ENCODE results near the gene SEC22C.
"Not testable (repeated sequence)": the region's sequence is repeated elsewhere in the genome, so short reads cannot be mapped to it uniquely, and the experiment has no call there.

Gene SEC22C

GRCh38 chr3:42579346-42579745 lies 2.4 kb downstream of the SEC22C start:
- not testable (repeated sequence) for DNase-seq

- no peak for DNase-seq
These were observed 3.7 kb downstream of the SEC22C start for GRCh38 chr3:42578054-42578453.

- DNase-seq = no peak
These were observed 6.5 kb downstream of the SEC22C start for GRCh38 chr3:42575137-42575741.

GRCh38 chr3:42572278-42572677 lies 9.5 kb downstream of the SEC22C start:
- DNase-seq = peak; percentile 40 to 53 (median 48)

- no peak for DNase-seq
These were observed 12.1 kb downstream of the SEC22C start for GRCh38 chr3:42569593-42570142.

GRCh38 chr3:42562047-42562907 lies 19.5 kb downstream of the SEC22C start:
- no peak for DNase-seq

GRCh38 chr3:42557854-42558253 lies 23.9 kb downstream of the SEC22C start:
- no peak for DNase-seq

- peak in 1 of 4 experiments; percentile 17 for DNase-seq
These were observed 24.9 kb downstream of the SEC22C start for GRCh38 chr3:42556817-42557216.

GRCh38 chr3:42556089-42556632 lies 25.6 kb downstream of the SEC22C start:
- DNase-seq = no peak

- DNase-seq = no peak
These were observed 28.9 kb downstream of the SEC22C start for GRCh38 chr3:42552830-42553229.

GRCh38 chr3:42550250-42550649 lies 31.5 kb downstream of the SEC22C start:
- no peak for DNase-seq

- DNase-seq = no peak
These were observed 32.6 kb downstream of the SEC22C start for GRCh38 chr3:42549131-42549530.

- DNase-seq = peak; percentile 64 to 84 (median 73)
These were observed 34.3 kb downstream of the SEC22C start for GRCh38 chr3:42547401-42547945.

- no peak for DNase-seq
These were observed 35.0 kb downstream of the SEC22C start for GRCh38 chr3:42546691-42547213.

- DNase-seq = no peak
These were observed 36.4 kb downstream of the SEC22C start for GRCh38 chr3:42545284-42545900.

GRCh38 chr3:42544492-42545283 lies 37.1 kb downstream of the SEC22C start:
- DNase-seq = no peak

GRCh38 chr3:42541079-42541478 lies 40.7 kb downstream of the SEC22C start:
- DNase-seq = no peak

- DNase-seq = peak; percentile 47 to 71 (median 55)
These were observed 41.7 kb downstream of the SEC22C start for GRCh38 chr3:42539871-42540714.

GRCh38 chr3:42537350-42537749 lies 44.4 kb downstream of the SEC22C start:
- DNase-seq = no peak

- peak; percentile 54 to 72 (median 66) for DNase-seq
These were observed 45.6 kb downstream of the SEC22C start for GRCh38 chr3:42535981-42536784.

Measured in suppressor macrophage (primary cell).